Measurements from ENCODE around the gene STX3. TPM values are rescaled to one million over a fixed set of nuclear protein-coding genes. Genes with fewer than 3 reads are reported as not detected.

STX3 gene
- total RNA-seq = 79.6 and 93.1 TPM in 2 replicates

GRCh38 chr11:59754859-59755700, at the start of gene STX3:
TSS of gene STX3 (plus strand) at chr11:59755376. CDS start at chr11:59755606, 230 bp downstream.

GRCh38 chr11:59713745-59714144, 41.4 kb upstream of the STX3 start, which contains the start of gene OR10V1:
TSS of gene OR10V1 (minus strand) at chr11:59713845. CDS start at chr11:59713845, 0 bp downstream.

DNA sequence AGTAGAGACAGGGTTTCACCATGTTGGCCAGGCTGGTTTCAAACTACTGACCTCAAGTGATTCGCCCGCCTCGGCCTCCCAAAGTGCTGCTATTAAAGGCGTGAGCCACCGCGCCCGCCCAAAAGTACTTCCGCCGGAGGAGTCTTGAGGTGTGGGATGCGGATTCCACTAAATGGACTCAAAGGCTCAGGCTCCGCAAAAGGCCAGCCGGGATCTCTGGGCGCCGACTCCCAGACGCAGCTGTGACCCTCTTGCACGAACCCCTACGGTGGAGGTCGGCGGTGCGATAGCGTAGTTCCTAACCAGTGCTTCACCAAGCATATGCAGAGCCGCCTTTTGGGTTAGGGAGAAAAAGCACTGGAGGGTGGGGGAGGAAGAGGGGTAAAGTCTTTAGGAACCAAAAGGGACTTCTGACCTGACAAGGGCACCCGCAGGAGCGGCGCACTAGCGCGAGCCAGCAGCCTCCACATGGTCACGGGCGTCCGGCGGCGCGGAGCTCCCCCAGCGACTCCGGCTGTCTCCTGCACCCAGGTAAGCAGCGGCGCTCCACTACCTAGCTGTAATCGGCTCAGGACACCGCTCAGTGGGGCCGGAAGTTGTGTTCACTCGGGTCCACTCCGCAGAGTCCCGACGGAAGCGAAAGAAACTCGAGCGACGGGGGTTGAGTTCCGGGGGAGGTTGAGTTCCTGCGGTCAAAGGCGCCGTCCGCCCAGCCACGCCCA, 55.2 kb downstream of the STX3 start, which contains the start of gene MRPL16:
TSS of gene MRPL16 (minus strand) at position 590 of the 722 bp plus-strand sequence. CDS start at position 470, 120 bp downstream.

GRCh38 chr11:59845399-59845798, 90.2 kb downstream of the STX3 start, which contains the start of gene CBLIF:
TSS of gene CBLIF (minus strand) at chr11:59845499. CDS start at chr11:59845453, 46 bp downstream.

Other genes with a start within 250 kb of the STX3 start
- under 0.01 TPM in 1 of 2 replicates, not detected in the other for gene OR4D9, start 243.8 kb upstream of the STX3 start, total RNA-seq
- gene OSBP, start 139.6 kb upstream of the STX3 start, total RNA-seq = 53.2 and 56.9 TPM in 2 replicates
- 5.8 and 6.8 TPM in 2 replicates for gene PATL1, start 86.3 kb upstream of the STX3 start, total RNA-seq
- not detected in 2 replicates for gene OR10V1, start 41.5 kb upstream of the STX3 start, total RNA-seq
- gene MRPL16, start 55.4 kb downstream of the STX3 start, total RNA-seq = 28.2 and 28.4 TPM in 2 replicates
- not detected in 2 replicates for gene CBLIF, start 90.1 kb downstream of the STX3 start, total RNA-seq
- gene TCN1, start 111.1 kb downstream of the STX3 start, total RNA-seq = under 0.01 TPM in 1 of 2 replicates, not detected in the other
- not detected in 2 replicates for gene OOSP3, start 123.4 kb downstream of the STX3 start, total RNA-seq
- 0.11 TPM in 1 of 2 replicates, not detected in the other for gene OOSP1, start 183.1 kb downstream of the STX3 start, total RNA-seq
- not detected in 2 replicates for gene OOSP4A, start 208.7 kb downstream of the STX3 start, total RNA-seq